ENCODE data around the gene TNS1. TPM values are rescaled to one million over a fixed set of nuclear protein-coding genes. Genes with fewer than 3 reads are reported as not detected.

The TNS1 gene
- total RNA-seq, 1 experiment from 2014 or later, result 3.4 TPM

DNA sequence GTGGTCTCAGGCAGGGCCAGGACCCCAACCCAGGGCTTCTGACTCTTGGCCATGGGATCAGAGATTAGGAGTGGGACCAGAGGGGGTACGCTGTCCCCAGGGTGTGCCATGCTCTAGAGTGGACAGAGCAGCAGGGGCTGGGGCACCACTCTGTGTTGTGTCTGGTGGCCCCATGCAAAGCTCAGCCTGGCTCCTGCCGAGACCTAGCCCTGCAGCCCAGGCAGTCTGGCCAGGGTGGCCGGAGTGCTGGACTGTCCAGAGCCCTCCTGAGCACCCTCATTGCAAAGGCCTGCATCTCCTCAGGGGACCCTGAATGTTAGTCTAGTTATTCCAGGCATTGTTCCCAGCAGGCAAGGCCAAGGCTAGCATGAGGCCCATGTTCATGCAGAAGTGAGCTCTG, 162.3 kb downstream of the TNS1 start:
- H4K20me1 ChIP-seq (ENCODE audit: control insufficient read depth, insufficient read depth, insufficient read length), result no peaks in the 10 kb centered on the region
- TF ChIP-seq, protein P1, sequence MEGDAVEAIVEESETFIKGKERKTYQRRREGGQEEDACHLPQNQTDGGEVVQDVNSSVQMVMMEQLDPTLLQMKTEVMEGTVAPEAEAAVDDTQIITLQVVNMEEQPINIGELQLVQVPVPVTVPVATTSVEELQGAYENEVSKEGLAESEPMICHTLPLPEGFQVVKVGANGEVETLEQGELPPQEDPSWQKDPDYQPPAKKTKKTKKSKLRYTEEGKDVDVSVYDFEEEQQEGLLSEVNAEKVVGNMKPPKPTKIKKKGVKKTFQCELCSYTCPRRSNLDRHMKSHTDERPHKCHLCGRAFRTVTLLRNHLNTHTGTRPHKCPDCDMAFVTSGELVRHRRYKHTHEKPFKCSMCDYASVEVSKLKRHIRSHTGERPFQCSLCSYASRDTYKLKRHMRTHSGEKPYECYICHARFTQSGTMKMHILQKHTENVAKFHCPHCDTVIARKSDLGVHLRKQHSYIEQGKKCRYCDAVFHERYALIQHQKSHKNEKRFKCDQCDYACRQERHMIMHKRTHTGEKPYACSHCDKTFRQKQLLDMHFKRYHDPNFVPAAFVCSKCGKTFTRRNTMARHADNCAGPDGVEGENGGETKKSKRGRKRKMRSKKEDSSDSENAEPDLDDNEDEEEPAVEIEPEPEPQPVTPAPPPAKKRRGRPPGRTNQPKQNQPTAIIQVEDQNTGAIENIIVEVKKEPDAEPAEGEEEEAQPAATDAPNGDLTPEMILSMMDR (conservative IDR thresholded peaks at IDR 0.05), result no peak

More for the DNA sequence above, 162.3 kb downstream of the TNS1 start:
- H3K14ac ChIP-seq (ENCODE audit: insufficient read depth, low read length), result no peak overlapping the region; the same call in 1 of the 2 replicates
- no peak overlapping the region for H3K4me2 ChIP-seq (ENCODE audit: insufficient read depth, insufficient read length, low read length)
- H2BK20ac ChIP-seq (ENCODE audit: low read depth, low read length, poor library complexity, severe bottlenecking), result no peak overlapping the region
- no peaks in the 10 kb centered on the region for H3K4me1 ChIP-seq (ENCODE audit: insufficient read depth, low read length)
- H3K4ac ChIP-seq (ENCODE audit: low read depth, low read length), result no peak overlapping the region
- H2AK5ac ChIP-seq (ENCODE audit: insufficient read length, low read length), result no peak overlapping the region
- H3K27ac ChIP-seq (ENCODE audit: insufficient read length, low read depth, low read length), result no peak overlapping the region
- no peak overlapping the region for H2BK120ac ChIP-seq (ENCODE audit: low read depth, low read length, poor library complexity, severe bottlenecking)
- H4K5ac ChIP-seq (ENCODE audit: insufficient read length, low read depth, low read length), result no peak overlapping the region
- no peak overlapping the region for H2AFZ ChIP-seq (ENCODE audit: low read length)
- H3K36me3 Mint-ChIP-seq (ENCODE audit: insufficient read depth in 1 of 3, low read depth in 3 of 3), result peaks cover 0 to under 1% (median 0%) of the 10 kb centered on the region in 3 experiments; a peak in 1 of 7 replicates
- H3K23ac ChIP-seq (ENCODE audit: insufficient read length, low read depth, low read length), result no peak overlapping the region
- no peak overlapping the region for H3K27ac Mint-ChIP-seq
- H3K9ac ChIP-seq (ENCODE audit: extremely low read depth, insufficient read length, low read length), result no peak overlapping the region
- H2BK5ac ChIP-seq (ENCODE audit: insufficient read length, low read length), result no peak overlapping the region
- H3K27me3 Mint-ChIP-seq (ENCODE audit: low read depth), result peaks cover 9% of the 10 kb centered on the region
- no peak overlapping the region for H3K56ac ChIP-seq (ENCODE audit: insufficient read length, low read depth, low read length)
- no peaks in the 10 kb centered on the region for H3K27me3 ChIP-seq (ENCODE audit: insufficient read depth, low read length)
- H3T11ph ChIP-seq (ENCODE audit: low read length), result no peak overlapping the region
- H3K9me3 Mint-ChIP-seq, result no peaks in the 10 kb centered on the region
- H4K91ac ChIP-seq (ENCODE audit: insufficient read length, low read depth, low read length), result no peak overlapping the region
- no peak overlapping the region for H3K4me3 Mint-ChIP-seq
- H4K8ac ChIP-seq (replicated peaks; ENCODE audit: insufficient read length, low read depth, low read length), result no peak overlapping the region
- no peaks in the 10 kb centered on the region for H3K79me2 ChIP-seq (ENCODE audit: insufficient read depth, low read length)
- no peak for DNase-seq
- H3K9me3 ChIP-seq (ENCODE audit: control insufficient read depth, low read depth, low read length), result peaks cover 12% of the 10 kb centered on the region
- H3K23me2 ChIP-seq (ENCODE audit: insufficient read length, low read depth, low read length, poor library complexity, severe bottlenecking), result no peaks in the 10 kb centered on the region
- H2BK12ac ChIP-seq (ENCODE audit: insufficient read length, low read depth, low read length), result no peak overlapping the region
- no peaks in the 10 kb centered on the region for H3K79me1 ChIP-seq (ENCODE audit: insufficient read depth, low read depth, low read length, poor library complexity, severe bottlenecking)
- H3K18ac ChIP-seq (ENCODE audit: insufficient read length, low read depth, low read length), result no peak overlapping the region
- H2BK15ac ChIP-seq (ENCODE audit: low read depth, low read length), result no peak overlapping the region
- H3K4me1 Mint-ChIP-seq, result peaks cover 20 to 24% of the 10 kb centered on the region in 2 experiments
- no CpG with 5 or more reads among the region's 3 CpGs for WGBS (ENCODE audit: extremely low coverage, insufficient read length, low lambda C conversion rate)
